Muscle of arm (tissue), 12 donors: ENCODE data around the gene ASCL5. TPM values are rescaled to one million over a fixed set of nuclear protein-coding genes. Genes with fewer than 3 reads are reported as not detected.

Source experiments
- DNase-seq: peaks from one replicate; pipeline ENCODE4 v3.0.0-alpha.2; 2013
- polyA plus RNA-seq, 12 donors: library from polyadenylated mRNA; unstranded; fragments of 120-200 nt; gene quantifications; one replicate each; pipeline ENCODE4 v1.2.1, GENCODE V29; 2013; ENCODE audit not compliant: insufficient read length in 12 of 12

Gene ASCL5
- polyA plus RNA-seq, 12 donors = 0.12 to 0.66 (median 0.24) TPM; not detected in 2

DNA sequence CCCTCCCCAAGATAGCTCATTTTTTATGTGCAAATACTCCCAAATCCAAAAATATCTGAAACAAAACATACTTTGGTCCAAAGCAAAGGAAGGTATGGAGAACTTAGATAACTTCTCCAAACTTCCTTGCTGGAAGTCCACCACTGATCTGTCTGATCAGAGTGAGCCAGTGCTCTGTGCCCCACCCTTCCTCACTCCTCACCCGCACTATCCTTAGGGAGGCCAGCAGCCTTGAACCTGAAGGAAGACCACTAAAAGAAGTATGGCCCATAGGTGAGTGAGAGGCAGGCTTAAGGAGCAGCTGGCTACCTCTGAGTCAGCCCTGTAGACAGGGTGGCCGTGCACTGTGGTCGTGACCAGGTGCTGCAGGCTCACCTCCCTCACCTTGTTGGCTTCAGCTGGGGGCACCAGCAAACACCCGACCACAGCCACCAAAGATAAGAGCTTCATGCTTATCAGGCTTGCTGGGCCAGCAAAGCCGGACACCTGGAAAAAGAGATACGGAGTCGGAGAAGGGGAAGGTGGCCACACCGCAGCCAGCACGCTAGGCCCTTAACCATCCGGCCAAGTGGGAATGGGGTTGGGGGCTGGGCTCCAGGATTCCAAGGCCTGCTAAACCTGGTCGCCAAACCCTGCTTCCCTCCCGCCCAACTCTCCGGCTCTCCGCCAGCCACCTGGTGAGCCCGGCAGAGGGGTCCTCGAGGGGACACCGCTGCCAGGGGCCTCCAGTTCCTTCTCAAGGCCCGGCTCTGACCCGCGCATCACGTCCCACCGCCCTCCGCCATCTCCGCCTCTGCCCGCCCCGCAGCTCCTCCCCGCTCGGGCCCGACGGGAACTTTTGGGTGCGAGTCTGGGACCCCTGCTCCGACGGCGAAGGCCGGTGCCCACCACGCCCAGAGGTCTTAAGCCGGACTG lies 26.7 kb upstream of the ASCL5 start:
- DNase-seq = no peak

DNA sequence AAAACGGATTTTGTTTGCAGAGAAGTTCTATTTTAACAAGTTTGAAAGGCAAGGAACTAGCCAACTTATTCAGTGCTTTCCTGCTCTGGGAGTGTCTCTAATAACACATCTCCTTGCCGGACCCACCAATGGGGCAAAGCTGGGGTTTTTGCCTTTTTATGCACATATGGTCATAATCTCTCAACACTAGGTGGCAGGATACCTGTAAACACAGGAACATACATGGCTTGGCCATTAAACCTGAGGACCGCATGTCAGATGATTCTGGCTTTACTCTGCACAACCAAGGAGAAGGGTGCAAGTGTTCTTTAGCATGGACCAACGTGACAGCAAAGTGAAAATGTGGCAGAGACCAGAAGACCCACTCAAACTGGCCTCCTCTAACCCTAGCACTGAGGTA lies 22.4 kb upstream of the ASCL5 start:
- no peak for DNase-seq

DNA sequence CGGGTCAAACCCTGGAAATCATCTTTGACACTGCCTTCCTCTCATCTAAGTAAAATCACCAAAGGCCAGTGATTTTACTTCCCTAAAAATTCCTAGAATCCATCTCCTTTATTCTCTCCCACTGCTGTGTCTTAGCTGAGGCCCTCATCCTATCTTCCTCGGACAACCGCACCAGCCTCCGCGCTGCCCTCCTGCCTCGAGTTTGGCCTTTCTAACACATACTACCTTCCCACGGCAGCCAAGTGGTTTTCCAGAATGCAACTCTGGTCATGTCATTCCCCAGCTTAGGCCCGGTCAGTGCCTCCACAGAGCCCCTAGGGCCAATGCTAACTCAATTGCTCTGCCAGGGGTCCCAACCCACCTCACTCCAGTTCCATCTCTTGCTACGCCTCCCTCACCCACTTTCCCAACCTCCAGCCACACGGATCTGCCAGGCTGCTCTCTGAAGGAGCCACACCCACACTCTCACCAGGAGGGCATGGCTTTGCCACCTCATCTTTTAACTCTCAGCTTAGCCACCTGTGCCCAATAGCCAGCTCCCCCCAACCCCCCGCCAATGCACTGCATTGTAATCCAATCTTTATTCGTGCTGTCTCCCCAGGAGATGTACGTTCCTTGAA lies 20.5 kb upstream of the ASCL5 start:
- DNase-seq = no peak

DNA sequence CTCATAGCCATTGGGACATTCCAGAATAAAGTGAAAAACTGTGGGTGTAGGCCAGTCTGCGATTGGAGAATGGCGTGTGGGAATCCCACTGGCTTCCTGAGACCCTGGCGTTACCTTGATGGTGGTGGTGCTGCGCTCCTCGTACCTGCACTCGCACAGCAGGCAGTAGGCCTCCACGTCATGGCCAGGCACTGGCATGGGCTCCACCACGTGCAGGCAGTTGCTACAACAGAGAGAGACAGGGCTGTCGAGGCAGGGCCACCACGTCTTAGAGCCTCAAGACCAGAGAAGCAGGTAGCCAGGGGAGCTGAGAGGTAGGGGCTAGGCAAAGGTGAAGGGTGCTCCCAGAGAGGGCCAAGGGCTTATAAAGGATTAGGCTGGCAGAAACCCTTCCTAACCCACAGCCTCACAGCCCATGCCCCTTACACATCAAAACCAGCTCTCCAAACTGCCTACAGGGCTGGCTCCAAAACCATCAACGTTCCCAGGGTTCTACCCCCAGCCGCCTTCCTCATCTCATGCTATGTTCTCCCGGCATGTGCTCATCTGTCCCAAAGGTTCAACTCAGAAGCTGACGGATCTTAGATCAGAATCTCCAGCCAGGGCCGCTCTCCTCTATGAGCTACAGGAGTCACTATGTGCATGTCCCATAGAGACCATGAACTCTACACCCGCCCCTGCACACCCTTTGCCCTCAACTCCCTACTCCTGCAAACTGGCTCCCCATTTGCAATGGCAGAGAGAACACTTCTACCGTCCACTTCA lies 19.8 kb upstream of the ASCL5 start:
- no peak for DNase-seq

DNA sequence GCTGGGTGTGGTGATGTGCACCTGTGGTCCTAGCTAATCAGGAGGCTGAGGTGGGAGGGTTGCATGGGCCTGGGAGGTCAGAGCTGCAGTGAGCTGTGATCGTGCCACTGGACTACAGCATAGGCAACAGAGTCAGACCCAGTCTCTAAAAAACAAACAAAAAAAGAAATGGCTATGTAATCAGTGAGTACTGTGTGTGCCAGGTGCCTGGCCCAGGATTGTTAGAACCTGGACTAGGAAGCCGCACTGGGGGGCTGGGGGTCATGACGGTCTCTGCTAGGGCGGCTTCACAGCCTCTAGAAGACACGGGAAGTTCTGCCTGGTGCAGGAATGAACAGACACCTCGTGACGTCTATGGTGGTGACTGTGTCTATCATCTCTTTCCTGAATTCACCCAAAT lies 18.8 kb upstream of the ASCL5 start:
- DNase-seq = no peak

DNA sequence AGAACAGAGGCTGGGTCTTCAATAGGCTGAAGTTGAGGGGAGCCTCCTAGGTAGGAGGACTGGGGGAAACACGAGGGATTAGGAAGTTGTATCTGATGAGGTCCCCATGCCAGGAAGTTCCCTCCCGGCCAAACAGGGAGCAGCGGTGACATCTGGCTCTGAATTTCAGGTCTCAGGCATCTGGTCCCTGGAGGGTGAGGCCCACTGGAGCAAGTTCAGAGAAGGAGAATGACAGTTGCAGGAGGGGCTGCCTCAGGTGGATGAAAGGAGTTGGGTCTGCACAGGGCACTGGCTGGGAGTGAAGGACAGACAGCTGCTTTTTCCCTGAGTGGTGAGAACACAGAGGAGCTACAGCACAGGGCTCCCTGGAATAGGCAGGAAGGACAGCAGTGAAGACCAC lies 18.1 kb upstream of the ASCL5 start:
- no peak for DNase-seq

DNA sequence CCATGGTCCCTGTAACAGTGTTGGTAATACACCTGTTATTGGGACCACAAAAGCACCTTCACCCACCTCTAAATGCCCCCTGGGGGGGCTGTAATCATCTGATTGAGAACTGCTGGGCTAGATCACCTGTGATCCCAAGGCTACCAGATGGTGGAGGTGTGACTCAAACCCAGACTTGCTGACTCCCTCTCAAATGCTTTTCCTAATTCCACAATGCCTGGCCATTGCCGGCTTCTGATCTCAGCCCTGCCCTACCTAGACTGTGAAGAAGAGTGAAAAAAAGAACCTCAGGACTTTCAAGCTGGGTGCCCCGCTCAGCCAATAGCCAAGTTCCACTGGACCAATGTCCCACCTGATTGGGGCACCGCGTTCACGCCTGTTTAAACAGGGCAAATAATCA lies 17.7 kb upstream of the ASCL5 start:
- DNase-seq = no peak

DNA sequence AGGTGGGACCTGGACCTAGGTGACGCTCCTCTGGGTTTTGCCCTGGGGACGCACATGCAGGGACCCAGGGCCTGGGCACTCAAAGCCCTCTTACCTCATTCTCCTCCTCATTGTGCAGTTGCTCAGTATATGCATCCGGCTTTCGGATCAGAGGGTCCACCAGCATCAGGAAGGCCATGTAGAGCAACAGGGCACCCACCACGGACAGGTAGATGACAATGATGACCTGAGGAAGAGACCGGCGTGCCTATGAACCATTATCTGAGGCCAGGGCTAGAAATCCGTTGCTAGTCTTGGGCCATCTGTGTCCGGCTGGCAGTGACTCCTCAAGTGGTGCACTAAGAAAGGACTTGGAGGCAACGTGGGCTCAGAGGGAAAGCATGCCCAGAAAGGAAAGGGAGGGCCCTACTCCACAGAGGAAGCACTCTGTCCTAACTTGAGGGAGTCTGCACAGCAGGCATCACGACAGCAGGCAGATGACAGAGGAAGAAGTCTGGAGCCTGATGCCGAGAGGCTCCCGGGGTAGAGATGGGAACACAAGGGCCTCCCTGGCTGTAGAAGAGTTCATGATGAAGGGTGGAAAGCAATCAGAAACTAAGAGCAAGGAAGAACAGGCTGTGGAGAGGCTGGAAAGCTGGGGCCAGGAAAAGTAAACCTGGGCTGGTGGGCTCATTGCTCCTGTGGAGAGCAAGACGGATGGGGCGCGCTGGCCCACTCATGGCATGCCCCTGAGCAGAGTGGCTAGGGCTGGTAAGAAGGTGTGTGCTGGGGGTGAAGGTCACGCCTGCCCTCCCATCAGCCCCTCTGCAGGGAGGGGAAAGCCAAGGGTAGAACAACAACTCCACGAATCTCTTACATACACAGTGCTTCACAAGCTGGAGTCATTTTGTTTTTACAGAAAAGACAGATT lies 17.0 kb upstream of the ASCL5 start:
- DNase-seq = no peak

DNA sequence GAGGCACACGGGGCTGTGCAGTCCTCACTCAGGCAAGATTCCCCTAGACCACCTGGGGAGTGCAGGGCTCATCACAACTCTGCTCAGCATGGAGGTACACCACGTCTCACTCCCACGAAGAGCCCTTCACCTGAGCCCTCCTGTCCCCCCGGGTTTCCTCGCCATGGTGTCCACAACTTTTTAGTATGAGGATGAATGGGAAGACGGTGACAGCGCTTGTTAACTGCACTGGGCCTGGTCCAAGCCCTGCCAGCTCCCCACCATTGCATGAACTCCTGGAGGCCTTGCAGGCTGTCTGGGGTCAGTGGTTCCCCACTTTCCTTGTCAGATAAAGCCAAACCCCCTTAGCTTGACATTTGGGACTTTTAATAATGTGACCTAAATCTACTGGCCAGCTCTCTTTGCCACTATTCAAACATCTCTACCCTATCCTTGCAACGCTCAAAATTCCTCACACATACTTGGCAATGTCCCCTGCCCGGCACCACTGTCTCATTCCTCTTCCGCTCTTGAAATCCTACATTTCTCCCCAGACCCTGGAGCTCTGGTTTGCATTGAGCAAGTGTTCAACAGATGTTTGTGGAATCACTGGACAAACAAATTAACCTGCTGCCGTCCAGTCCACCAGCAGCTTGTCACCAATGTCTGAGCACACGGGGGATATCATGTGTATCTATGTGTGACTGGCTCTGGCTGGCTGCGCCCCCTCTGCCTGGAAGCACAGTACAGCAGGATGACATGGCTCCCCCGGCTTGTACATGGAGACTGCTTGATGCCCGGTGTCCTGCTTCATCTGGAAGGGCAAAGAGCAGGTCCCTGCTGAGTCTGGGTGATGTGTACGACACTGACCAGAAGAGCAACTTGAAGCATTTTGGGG lies 16.1 kb upstream of the ASCL5 start:
- DNase-seq = peak; percentile 35

DNA sequence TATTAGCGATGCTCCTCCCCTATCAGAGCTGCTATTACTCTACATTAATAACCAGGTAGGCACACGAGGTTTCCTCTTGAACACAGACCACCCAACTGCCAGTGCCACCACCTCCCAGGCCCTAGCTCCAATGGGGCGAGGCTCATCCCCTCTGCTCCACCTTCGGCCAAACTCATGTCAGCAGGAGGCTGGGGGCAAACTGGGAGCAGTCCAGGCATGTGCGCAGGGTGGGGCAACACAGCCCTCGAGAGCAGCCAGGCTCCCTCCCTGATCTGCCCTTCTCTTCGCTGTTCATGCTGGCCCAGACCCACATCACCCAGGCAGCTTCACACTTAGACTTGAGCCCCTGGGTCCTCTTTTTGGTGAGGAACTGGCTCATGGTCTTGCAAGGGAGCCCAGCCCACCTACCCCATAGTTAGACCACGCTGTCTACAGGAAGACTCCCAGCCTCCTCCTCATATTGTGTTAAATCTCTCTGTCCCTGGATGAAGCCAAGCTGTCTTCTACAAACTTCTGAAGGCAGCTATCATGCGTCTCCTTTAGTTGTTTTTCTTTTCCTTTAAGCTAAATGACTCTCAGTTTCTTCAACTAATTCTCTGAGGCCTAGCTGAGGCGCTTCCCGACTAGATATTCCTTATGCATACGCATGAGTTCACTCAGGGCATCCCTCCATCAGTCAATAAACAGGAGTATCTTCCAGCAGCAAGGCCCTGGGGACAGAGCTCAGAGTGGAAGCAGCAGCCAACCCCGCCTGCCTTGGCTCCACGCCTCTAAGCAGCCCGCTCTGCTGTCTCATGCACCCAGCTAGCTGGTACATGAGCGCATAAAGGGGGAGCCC lies 15.2 kb upstream of the ASCL5 start:
- DNase-seq = peak; percentile 77

DNA sequence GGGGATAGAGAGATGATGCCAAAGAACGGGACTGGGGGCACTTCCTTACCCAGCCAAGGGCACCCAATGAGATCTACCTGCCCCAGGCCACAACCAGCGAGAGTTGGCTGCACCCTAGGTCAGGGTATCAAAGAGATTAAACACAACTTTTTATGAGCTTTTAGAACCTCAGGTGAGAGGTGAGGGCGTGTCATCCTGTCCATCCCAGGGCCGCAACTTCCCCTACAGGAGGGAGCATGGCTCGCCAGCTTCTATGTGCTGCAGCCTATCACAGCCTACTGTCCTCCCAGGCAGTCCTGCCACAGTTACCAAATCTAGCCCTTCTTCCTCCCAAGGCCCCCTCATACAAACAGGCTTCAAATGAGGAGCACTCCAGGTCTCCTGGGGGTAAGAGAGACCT lies 14.4 kb upstream of the ASCL5 start:
- DNase-seq = no peak

DNA sequence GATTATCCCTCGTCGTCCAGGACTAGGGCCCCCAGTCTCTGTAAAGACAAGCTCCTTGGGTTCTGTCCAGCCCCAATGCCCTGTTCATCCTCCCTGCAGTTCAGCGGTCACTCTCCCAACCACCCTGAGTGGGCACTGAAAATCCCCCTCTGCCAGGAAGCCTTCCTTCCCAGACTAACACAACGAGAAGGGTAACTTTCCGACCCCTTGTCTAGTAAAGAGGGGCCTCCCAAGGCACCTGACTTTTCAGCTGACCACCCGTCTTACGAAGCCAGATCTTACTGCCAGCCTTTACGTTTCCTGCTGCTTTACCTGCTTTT lies 13.9 kb upstream of the ASCL5 start:
- no peak for DNase-seq

DNA sequence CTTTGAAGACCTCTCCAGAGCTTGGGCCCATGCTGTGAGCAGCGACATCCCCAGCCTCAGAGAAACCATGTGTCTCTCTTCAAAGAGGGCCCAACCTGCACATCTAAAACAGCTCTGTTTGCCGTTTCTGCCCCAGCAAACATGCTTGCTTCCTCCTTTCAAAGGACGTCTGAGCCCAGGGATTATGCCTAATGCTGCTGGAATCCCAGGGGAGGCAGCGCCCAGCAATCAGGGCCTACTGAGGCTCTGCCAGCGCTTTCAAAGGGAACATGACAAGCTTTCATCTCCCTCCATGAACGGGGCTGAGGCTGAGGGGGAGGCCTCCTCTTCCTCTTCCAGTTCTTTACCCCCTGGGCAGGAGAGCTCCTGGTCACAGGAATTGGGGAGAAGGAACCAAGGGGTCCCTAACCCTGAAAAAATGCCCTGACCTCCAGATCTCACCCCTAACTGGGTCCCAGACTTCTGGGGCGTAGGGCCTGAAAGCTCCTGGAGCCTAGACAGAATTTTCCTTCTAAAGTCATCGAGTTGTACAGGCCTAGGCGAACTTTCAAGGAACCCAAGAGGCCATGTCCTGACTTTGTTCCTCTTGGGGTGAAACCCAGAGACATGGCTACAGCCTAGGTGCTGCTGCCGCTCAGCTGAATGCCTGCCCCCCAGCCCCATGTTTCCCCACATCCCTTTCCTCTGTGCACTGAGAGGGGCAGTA lies 13.4 kb upstream of the ASCL5 start:
- no peak for DNase-seq

DNA sequence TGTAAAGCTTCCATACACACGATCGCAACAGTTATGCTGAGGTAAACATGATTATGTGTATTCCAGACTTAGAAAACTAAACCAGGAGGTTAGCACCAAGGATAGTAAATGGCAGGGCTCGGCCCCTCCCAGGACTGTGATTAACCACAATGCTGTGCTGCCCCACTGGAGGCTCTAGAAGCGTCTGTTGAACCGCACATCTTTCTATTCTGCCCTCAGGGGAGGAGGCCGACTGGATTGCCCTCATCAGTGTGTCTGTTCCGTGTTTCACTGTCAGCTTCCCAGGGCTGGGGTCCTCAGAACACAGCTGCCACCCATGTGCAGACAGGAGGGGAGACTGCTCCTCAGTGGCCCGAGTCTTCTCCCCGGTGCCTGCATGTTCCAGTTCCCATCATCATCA lies 12.8 kb upstream of the ASCL5 start:
- DNase-seq = no peak

DNA sequence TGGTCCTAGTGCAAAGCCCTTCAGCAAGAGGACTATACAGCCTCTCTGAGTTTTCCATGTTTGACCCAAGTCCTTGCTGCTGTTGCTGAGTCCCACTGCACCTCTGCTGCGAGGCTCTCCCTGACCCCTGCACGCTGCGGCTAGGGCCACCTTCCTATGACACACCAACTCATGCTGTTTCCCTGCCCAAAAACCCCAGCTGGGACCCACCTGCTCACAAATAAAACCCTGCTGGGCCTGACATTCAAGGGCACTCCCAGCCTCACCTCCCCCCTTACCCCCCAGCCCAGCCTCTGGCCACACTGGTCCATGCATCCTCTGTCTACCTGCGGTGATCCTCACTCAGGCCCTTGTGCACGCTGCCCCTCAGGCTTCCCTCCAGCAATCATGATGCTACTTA lies 12.3 kb upstream of the ASCL5 start:
- DNase-seq = no peak

DNA sequence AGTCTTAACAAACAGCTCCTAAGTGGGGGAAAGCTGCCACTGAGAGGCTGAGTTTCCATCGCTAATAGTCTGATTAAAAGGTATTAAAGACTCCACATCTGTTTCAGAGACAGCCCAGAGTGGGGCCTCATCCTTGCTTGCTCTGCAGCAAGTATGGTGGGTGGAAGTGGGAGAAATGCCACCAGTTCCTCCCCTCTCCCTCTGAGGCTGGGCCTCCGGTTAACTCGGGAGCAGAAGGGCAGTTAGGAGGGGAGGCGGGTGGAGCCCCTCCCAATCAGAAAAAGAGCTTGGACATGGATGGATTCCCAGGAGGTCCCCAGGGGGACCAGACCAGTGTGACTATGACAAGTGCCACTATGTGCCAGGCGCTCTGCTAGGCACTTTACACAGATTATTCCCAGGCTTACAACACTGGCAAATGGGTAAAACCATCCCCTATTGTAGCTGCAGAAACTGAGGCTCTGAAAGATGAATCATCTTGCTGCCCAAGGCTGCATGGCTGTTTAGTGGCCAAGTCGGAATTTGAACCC lies 11.4 kb upstream of the ASCL5 start:
- no peak for DNase-seq

DNA sequence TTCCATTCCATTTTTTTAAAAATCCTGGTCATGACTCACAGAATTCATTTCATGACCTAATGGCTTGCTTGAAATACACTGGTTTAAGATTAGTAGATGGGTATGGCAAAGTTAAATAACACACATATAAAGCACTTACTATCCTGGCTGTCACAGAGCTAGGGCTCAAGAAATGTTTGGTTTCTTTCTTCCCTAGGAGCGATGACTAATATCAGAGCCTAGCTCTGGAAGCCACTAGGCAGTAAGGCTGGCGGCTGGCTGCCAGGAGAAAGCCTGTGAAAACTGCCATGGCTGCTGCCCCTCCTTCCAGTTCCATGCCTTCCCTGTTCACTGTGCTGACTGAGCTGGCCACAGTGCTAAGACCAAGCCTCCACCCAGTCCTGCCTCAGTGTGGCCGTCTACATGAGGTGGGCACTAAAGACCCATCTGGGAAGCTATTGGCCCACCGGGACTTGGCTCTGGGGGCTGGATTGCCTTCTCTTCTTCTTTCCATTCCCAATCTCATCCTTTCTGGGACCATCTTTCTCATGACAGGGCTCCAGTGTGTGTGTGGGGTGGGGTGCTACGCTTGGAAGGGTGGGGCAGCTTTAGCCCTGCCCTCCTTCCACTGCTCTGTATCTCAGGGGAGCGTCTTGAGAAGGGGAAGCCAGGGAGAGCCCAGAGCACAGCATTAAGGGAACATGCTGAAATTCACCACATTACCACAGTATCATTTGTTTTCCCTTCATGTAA lies 10.8 kb upstream of the ASCL5 start:
- no peak for DNase-seq

DNA sequence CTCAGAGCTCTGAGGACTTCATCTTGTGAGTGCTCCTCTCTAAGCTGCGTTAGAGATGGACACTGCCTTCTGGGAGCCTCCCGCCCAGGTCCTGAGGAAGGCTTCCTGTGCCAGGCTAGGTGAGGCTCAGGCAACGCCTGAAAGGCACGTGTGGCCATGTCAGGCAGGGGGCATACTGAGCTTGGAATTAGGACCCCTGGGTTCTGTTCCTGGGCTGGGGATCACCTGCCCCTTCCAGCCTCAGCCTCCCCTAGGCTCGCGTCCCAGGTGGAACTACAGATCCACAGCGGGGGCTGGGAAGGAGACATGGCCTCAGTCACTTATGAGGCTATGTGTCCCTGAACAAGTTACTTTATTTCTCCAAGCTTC lies 10.0 kb upstream of the ASCL5 start:
- no peak for DNase-seq
